Erythroblast (primary cell): Measurements from ENCODE around the gene TRAF3IP1.
"Not testable (repeated sequence)": the region's sequence is repeated elsewhere in the genome, so short reads cannot be mapped to it uniquely, and the experiment has no call there.

Experiments used
- GATA1 ChIP-seq: IDR thresholded peaks from 2 replicates; pipeline ENCODE4 v1.6.1; 2011; ENCODE audit warnings: low read depth, mild to moderate bottlenecking, control low read depth, low read length, moderate library complexity
- POLR2A ChIP-seq: IDR thresholded peaks from 2 replicates; pipeline ENCODE4 v1.6.1; 2011; ENCODE audit warnings: mild to moderate bottlenecking, low read length

- TF ChIP-seq POLR2A, GATA1: not testable (repeated sequence)
Observed at GRCh38 chr2:238324248-238324647, 3.9 kb downstream of the TRAF3IP1 start.
